HG03135 (cell line): ENCODE measurements around the gene KLK10.

Experiments used
- ATAC-seq: cut with Tn5 transposase; IDR thresholded peaks from one replicate; pipeline ENCODE4 v1.9.1; 2021; ENCODE audit warnings: mild to moderate bottlenecking, moderate library complexity; ENCODE audit not compliant: unreplicated experiment

Gene KLK10

DNA sequence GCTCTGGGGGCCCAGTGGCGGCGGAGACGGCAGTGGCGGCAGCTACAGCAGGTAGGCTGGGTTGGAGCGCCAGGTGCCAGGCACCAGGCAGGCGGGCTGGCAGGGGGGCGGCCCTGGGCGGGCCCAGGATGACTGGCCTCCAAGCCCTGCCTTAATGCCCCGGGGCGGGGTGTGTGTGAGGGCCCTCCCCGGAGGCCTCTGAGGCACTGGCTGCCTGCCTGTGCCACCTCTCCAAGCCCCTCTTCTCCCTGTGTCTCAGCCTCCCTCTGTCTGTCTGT, 7.0 kb upstream of the KLK10 start, which contains the start of gene KLK11:
Gene KLK11 (minus strand): TSS at position 63 of the 278 bp plus-strand sequence. CDS start 985 bp downstream, outside the sequence.
- no peak for ATAC-seq

DNA sequence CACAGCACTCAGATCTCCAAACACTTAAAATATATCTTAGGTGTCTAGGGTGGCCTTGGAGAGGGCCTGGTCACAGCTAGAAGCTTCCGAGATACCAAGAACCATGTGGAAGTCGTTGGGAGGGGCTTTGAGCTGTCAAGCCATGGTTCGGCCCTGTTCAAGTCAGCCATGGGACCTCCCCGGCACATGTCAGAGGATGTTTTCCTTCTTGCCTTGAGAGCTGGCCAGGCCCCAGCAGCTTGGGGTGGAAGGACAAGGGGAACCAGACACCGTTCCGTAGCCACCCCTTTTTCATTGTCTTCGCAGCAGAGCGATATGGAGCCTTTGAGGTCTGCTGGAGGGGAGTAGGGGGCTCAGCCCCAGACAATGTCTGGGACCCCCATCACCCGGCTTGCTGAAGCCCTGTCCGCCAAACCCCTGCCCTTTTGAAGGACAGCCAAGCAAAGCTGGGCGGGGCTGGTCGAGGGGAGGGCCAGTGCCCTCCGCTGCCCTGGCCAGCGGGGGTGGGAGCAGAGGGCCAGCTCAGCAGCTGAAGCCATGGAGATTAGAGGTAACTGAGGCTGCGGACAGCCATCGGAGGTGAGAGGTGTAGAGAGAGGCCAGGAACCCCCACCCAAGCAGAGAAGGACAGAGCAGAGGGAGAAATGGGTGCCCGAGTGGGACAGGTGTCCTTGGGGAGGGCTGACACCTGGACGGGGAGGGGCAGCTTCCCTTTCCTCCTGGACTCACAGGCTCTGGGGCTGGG, 6.5 kb upstream of the KLK10 start:
- ATAC-seq: no peak

DNA sequence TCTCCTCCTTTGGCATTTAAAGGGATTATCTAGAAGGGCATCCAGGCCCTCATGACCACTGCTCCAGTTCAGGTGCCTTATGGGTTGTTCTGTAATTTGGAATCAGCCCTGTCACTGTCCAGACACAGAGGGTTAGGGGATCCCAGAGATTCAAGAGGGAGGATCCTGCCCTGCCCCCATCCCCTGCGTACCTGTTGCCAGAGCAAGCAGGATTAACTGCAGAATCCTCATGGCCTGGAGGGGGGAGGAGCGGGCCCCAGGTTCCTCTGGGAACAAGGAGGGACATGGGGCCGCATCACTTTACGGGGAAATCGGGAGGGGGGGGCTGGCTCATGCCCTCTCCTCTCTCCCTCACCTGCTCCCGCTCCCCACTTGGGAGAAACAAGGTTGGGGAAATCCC, 5.9 kb upstream of the KLK10 start:
- no peak for ATAC-seq

DNA sequence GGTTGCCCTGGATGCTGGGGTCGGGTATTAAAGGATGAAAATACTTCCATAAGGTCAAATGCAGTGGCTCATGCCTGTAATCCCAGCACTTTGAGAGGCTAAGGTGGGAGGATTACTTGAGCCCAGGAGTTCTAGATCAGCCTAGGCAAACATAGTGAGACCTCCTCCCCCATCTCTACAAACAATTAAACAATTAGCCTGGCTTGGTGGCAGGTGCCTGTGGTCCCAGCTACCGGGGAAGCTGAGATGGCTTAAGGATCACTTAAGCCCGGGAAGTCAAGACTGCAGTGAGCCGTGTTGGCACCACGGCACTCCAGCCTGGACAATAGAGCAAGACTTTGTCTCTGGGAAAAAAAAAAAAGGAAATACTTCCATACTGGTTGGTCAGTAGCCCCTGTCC, 5.4 kb upstream of the KLK10 start:
- ATAC-seq: no peak

DNA sequence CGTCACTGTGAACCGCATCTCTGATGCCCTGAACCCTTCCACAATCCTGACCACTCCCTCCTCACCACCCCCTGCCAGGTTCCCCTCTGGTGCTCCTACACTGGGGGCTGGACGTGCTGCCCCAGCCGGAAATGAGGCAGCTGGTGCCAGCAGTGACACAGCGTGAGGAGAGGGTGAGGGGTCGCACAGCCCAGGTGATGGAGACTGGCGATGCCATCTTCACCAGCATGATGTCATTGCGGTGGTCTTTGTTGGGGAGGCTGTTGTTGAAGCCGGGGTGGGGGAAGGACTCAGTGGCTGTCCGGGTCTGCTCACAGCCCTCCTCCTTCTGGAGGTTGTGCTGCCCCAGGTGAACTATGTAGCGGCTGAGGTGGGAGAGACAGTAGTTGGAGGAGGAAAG, 4.4 kb upstream of the KLK10 start:
- ATAC-seq: no peak

DNA sequence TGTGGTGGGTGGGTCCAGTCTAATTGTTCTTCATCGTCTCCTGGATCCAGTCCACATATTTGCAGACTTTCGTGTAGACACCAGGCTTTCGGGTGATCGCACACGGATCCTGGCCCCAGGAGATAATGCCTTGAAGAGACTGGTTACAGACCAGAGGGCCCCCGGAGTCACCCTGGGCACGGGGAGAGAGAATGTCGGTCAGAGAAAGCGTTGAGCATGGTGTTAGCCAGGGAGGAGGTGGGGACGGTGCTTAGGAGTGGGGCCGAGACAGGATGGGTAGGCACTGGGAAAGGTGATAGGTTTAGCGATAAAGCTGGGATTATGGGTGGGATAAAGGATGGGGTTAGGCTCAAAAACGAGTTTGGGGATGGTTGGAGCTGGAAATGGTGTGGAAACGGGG, 3.0 kb upstream of the KLK10 start:
- no peak for ATAC-seq

DNA sequence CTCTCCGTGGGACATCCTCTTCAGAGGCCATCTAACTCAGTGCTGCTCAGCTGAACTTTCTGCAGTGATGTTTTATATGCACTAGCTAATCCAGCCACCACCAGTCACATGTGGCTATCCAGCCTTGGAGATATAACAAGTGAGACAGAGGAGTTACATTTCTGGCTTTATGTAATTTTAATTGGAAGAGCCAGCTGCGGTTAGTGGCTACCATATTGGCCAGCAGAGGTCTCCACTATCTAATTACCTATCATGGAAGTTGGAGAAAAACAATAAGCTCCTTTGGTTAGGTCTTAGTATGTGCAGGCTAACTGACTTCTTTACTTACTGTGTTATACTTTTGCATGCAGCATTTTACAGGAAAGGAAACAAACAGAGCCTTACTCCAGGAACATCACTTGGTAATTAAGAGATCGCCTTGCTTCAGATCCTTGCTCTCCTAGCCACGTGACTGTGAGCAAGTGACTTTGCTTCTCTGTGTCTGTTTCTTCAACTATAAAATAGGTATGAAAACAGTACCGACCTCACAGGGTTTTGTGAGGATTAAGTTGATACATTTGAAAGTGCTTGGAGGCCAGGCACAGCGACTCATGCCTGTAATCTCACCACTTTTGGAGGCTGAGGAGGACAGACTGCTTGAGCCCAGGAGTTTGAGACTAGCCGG, 1.6 kb upstream of the KLK10 start:
- no peak for ATAC-seq

DNA sequence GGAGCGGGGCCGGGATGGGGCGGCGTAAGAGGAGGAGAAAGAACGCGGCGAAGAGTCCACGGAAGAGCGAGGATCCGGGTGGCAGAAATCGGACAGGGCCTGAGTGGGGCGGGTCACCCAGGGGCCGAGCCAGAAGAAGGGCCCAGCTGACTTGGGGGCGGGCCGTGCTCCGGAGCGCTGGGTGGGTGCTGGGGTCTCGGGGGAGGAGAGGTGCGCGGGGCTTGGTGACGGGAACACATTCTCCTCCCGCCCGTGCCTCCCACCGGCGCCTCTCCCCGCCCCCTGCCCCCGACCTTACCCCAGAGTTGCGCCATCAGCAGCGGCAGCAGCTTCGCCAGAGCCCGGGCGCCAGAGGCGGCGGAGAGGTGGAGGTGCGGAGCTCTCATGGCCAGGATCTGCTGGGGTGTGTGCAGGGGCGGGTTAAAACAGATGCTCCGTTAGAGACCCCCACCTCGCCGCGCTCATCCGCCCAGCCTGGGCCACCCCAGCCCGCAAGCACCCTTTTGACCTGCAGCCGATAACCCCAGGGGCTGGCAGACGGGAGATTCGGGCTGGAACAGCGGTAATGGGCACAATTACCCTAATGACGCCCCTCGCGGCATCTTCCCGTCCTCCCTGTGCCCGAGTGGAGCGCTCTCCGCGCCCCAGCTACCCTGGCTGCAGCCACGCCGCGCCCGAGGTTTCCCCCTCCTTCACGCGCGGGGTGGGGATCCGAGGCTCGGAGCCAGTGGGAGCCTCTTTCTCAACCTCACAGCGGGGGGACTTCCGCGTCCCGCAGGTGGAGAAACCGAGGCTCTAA, 565 bp downstream of the KLK10 start:
- no peak for ATAC-seq

DNA sequence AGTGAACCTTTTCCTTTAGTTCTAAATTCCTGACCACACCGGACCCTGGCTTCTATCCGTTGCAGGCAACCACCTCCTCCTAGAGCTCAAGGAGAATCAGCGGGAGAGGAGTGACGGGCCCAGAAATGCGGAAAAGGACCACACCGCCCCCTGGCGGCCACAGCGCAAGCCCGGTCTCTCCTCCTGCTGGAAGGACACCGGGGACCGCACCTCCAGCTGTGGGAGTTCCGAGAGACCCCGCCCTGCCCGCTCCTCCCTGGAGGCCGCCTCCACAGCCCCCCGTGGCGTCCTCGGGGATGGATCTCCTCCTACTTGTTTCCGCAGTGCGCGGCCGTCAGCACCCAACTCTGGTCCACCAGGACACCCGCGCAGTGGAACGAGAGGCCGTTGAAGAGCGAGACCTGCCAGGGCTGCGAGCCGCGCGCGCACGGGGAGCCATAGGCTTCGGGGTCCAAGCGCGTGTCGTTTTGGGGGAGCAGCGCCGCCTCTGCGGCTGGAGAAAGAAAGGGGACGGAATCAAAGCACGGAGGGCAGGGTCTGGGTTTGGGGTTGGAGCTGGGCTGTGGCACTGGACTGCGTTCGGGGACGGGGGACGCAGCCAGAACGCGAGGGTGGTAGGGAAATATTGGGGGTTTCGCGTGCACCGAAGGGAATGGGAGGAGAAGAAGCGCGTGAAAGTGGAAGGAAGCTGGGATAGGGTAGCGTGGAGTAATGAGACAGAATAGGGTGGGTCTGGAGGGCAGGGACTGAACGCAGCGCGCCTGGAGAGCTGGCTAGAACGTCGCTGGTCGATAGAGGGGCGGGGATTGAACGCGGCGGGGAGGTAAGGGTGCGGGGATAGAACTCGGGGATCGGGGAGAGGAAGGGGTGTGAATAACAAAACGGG, 2.5 kb downstream of the KLK10 start:
- ATAC-seq: no peak

DNA sequence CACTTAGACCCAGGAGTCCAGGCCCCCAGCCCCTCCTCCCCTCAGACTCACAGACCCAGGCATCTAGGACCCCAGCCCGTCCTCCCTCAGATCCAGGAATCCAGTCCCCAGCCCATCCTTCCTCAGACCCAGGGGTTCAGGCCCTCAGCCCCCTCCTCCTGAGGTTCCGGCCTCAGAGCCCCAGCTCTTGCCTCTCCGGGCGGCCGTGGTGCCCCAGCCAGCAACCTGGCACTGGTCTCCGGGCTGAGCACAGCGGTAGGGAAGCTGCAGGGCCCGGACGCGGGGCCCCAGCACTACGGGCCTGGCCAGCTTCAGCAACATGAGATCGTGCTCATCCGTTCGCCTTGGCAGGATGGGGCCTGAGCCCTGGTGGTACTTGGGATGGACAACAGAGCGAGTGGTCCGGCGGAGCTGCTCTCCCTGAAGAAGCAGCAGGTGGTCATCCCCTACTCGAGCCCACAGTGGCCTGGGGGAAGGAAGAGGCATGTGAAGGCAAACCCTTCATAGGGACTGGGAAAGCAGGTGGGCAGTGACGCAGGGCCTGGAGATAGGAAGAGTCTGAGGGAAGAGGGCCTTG, 3.7 kb downstream of the KLK10 start:
- no peak for ATAC-seq

DNA sequence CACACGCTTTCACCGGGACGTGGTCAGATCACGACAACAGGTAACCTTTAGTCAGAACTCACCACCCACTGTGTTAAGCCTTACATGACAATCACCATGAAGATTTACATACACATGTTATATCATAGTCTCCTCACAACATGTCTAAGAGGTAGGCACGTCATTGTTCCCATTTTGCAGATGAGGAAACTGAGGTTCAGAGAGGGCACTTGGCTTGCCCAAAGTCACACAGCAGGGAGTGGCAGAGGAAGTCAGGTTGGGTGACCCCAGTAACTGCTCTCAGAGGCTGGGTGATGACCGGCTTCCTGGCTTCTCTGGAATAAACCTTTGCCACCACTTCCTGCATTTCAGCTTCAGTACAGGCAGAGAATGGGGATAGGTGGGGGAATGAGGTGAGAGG, 5.3 kb downstream of the KLK10 start:
- no peak for ATAC-seq

DNA sequence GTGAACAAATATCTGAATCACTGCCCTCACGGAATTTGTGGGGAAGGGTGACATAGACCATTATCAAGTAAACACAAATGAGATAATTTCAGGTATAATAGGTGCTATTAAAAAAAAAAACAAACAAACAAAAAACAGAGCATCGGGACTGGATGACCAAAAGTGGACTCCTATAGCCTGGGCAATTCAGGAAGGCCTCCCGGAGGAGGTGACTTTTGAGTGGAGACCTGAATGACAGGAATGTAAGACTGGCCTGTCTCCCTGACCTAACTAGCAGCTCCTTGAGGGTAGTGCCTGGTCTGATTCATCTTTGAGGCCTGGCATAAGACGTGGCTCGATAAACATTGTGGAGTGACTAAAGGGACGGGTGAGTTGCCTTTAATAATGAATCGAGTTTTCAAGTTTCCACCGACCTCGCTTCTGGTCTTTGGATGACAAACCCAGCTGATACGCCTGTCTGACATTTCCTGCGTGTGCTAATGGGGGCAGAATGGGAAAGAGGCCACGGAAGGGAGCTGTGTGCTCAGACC, 6.8 kb downstream of the KLK10 start:
- no peak for ATAC-seq

DNA sequence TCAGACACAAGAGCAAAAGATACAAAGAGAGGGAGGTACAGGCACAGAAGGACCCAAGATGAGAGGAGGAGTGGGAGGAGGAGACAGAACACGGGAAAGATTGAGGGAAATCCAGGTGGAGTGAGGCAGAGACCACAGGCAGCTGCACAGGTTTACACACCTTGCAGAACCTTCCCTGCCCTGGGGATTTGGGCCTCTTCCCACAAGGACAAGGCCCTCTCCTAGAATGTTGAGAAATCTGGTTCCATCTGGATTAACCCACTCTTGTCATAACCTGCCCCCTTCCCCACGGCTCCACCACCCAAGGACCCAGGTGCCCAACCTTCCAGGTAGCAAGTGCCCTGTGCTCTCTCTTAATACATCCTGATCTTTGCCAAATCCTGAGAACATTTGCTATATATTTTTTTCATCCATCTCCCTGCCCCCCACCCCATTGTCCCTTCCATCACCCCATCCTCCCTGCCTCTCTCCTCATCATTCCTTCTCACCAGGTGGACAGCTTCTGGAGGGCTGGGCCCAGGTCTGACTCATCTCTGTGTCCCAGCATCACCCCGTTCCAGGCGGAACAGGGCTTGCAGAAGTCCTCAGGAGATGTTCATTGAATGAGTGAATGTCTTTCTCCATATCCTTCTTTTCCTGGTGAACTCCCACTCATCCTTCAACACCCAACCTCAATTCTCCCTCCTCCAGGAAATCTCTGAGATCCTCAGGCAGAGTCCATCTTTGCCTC, 9.3 kb downstream of the KLK10 start:
- no peak for ATAC-seq

DNA sequence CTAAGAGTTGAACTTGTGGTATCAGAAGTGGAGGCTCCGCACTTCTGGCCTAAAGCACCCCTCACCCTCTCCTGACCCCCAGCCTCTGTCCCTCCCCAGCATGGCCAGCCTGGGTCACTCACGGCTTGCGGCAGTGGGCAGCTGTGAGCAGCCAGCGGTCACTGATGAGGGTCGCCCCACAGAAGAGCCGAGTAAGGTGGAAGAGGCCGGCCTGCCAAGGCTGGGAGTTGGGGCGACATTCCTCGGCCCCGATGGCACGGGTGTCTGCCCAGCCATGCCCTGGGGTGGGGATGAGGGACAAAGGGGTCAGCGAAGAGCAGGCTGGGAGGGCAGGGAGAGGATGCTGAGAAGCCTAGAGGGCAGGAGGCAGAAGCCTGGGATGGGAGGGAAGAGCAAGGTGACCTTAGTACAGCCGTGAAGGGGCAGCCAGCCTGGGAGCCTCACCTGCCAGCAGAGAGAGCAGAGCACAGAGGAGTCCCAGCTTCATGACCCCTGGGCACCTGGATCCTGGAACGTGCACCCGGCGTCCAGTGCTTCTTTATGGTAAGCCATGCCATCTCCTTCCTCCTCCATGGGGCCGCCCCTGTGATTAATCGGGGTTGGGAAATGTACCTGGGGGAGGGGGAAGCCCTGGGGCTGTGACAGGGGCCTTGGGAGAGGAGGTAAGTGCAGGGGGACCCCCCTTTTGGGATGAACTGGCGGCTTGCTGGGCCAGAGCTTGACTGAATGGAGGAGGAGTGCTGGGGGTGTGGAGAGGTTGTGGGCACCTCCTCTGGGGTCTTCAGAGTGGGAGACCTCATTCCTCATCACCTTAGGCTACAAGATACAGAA, 10.2 kb downstream of the KLK10 start:
- ATAC-seq: no peak

DNA sequence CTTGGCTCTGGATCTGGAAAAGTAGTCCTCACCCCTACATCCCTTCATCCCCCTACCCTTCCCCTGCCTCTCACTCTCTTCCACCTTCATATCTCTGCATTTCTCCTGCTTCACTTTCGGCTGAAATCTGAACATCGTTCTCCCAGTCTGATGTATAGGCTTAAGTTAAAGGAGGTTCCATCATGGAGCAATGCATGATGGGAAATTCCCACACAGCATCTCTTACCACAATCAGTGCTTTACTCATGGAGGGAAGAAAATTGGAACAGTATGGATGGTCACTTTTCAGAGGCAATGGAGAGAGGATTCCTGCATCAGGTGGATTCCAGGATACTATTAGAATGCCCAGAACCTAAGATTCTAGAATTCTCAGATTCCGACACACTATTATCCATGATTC, 12.0 kb downstream of the KLK10 start:
- ATAC-seq: no peak

DNA sequence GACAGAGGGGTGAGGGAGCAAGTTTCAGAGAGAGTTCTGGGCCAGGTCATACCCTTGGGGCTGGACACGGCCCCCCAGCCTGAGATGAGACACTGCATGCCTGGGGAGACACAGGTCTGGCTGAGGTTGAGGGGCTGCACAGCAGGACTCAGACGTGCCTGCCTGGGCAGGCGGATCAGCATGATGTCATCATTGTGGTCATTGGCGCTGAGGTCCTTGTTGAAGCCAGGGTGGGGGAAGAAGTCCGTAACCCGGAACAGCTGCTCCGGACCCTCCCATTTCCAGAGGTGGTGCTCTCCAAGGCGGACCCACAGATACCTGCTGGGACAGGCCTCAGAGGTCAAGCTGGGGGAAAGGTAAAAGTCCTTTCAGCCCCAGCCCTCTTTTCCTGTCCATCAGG, 13.1 kb downstream of the KLK10 start:
- ATAC-seq: no peak

DNA sequence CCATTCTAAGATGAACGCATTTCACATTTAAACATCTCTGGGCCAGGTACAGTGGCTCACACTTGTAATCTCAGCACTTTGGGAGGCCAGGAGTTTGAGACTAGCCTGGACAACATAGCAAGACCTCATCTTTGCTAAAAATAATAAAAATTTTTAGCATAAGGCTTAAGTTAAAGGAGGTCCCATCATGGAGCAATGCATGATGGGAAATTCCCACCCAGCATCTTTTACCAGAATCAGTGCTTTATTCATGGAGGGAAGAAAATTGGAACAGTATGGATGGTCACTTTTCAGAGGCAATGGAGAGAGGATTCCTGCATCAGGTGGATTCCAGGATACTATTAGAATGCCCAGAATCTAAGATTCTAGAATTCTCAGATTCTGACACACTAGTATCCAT, 14.3 kb downstream of the KLK10 start:
- ATAC-seq: no peak

DNA sequence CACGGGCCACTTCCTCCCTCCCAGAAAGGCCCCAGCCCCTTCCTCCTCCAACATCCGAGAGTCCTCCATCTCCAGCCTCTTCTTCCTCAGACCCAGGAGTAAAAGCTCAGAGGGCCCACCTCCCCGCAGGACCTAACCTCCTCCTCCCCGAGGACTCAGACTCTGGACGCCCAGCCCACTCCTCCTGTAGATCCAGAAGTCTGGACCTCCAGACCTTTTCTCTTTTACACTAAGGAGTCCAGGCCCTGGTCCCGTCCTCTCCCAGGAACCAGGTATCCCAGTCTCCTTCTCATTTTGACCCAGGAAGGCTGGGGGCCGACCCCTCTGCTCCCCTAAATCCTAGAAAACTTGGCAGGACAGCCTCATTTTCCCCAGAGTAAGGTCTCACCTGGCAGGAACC, 16.2 kb downstream of the KLK10 start:
- no peak for ATAC-seq
